GM21390 (cell line): ENCODE measurements around the gene SNTB2.
"Not testable (repeated sequence)": the region's sequence is repeated elsewhere in the genome, so short reads cannot be mapped to it uniquely, and the experiment has no call there.

Experiments
- ATAC-seq: cut with Tn5 transposase; IDR thresholded peaks from one replicate; pipeline ENCODE4 v1.9.1; 2021; ENCODE audit not compliant: unreplicated experiment

The SNTB2 gene

GRCh38 chr16:69283851-69284250 is 96.9 kb downstream of the SNTB2 start:
- ATAC-seq, result no peak

GRCh38 chr16:69285240-69285639 is 98.3 kb downstream of the SNTB2 start:
- ATAC-seq, result no peak

GRCh38 chr16:69286941-69287713 is 100.2 kb downstream of the SNTB2 start:
- no peak for ATAC-seq

GRCh38 chr16:69291657-69292056 is 104.7 kb downstream of the SNTB2 start:
- not testable (repeated sequence) for ATAC-seq

- ATAC-seq, result no peak
These were observed 106.4 kb downstream of the SNTB2 start for GRCh38 chr16:69293401-69293800.

GRCh38 chr16:69294051-69294450 is 107.1 kb downstream of the SNTB2 start:
- no peak for ATAC-seq

- ATAC-seq, result not testable (repeated sequence)
These were observed 109.8 kb downstream of the SNTB2 start for GRCh38 chr16:69296771-69297170.

GRCh38 chr16:69298261-69298660 is 111.3 kb downstream of the SNTB2 start:
- no peak for ATAC-seq

- ATAC-seq, result no peak
These were observed 114.2 kb downstream of the SNTB2 start for GRCh38 chr16:69301187-69301586.

GRCh38 chr16:69301861-69302260 is 114.9 kb downstream of the SNTB2 start:
- no peak for ATAC-seq

- ATAC-seq, result no peak
These were observed 115.3 kb downstream of the SNTB2 start for GRCh38 chr16:69302301-69302700.

- no peak for ATAC-seq
These were observed 119.1 kb downstream of the SNTB2 start for GRCh38 chr16:69306031-69306430.

GRCh38 chr16:69307091-69307490 is 120.1 kb downstream of the SNTB2 start:
- ATAC-seq, result no peak

GRCh38 chr16:69307856-69308255 is 120.9 kb downstream of the SNTB2 start:
- ATAC-seq, result no peak

- ATAC-seq, result no peak
These were observed 122.4 kb downstream of the SNTB2 start for GRCh38 chr16:69309316-69309715.

- ATAC-seq, result peak; percentile 91
These were observed 123.9 kb downstream of the SNTB2 start, which contains the start of gene VPS4A for GRCh38 chr16:69310653-69311532. Gene VPS4A (plus strand): TSS chr16:69311350. CDS start chr16:69311512, 162 bp downstream.

- ATAC-seq, result peak; percentile 50
These were observed 124.8 kb downstream of the SNTB2 start for GRCh38 chr16:69311533-69312387.

GRCh38 chr16:69313469-69313868 is 126.5 kb downstream of the SNTB2 start:
- no peak for ATAC-seq

- ATAC-seq, result no peak
These were observed 127.6 kb downstream of the SNTB2 start for GRCh38 chr16:69314534-69314933.

- ATAC-seq, result no peak
These were observed 128.7 kb downstream of the SNTB2 start for GRCh38 chr16:69315486-69316311.
